Cerebellar nuclear complex (tissue), 1 donor: ENCODE results near the gene TMEM37.

ENCODE experiments used
- DNase-seq, 2 experiments: peaks; one replicate each; lab custom pipeline; 2025; lab: John Stamatoyannopoulos, UW

The TMEM37 gene

DNA sequence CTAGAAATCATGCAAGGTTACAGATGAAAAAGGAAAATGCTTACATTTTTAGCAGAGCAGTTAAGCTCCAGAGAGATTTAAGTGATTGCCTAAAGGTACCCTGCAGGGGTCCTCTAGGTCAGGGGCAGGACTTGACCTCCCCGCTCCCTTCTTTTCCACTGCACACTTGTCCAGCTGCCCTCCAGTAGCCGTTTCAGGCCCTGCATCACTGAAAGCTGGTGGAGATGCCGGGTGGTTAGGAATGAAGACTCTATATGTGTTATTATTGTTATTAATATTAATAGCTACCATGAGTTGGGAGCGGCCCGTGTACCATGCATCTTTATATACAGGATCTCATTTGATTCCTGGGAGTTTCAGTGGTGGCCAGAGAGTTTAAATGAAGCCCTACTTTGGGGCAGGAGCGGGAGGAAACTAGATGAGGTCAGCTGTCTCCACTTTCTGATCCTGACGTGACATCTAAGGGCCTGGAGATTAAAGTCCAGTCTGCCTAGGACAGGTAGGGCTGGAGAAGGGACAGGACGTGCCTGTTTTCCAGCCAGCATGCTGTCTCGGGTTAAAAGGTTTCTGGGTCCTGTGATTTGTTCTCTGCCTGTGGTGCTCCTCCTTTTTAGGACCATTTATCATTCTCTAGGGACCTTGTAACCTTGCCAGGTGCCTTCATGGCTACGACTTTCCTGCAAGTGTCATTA lies 2.1 kb downstream of the TMEM37 start:
- no peak for DNase-seq

DNA sequence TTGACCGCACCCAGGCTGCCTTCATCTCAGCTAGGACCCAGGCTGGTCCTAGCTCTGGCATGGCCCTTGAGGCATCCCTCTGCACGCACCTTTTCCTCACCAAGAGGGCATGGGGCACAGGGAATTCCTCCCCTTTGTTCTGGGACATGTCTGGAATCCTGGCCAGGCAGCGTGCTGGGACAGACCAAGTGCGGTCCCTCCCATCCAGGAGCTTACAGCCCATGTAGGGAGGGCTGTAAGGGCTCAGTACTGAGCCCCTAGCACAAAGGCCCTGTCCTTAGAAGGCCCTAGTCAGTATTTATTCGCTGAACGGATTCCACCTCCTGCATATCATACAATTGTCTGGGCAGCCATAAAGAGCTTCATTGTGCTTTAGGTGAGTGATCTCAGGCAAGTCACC lies 3.0 kb downstream of the TMEM37 start:
- DNase-seq = no peak

DNA sequence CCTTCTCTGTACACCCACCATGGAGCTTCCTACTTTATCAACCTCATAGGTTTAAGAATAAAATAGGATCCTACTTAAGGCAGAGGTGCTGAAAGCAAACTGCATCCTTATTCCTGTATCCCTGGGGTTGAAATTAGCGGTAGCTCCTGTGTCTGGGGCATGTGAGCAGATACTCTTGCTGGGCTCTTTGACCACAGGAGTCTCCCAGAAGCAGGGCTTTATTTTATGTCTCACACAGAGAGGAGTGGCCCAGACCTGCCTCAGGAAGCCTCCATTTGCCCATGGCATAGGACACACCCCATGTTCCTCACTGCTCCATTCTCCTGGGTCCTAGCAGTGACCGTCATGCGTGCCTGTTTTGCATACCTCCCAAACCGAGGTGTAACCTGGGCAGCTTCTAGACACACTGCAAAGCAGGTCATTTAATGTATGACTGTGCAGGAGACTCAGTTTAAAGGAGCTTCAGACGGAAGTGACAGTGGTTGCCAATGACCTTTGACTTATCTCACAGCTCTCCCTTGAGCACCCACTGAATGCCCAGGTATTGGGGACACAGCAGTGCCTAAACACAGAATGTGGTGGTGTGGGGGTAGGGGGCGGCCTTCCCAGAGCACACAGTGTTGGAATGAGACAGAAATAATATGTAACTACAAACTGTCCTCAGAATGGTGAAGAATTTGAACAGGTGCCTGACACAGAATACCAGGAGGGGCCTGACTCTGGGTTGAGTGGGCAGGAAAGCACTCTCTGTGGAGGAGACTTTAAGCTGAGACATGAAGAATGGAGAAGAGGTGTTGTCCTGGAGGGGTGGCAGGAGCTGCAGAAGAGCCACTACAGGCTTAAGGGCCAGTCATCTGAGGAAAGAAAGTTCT lies 3.7 kb downstream of the TMEM37 start:
- no peak for DNase-seq

DNA sequence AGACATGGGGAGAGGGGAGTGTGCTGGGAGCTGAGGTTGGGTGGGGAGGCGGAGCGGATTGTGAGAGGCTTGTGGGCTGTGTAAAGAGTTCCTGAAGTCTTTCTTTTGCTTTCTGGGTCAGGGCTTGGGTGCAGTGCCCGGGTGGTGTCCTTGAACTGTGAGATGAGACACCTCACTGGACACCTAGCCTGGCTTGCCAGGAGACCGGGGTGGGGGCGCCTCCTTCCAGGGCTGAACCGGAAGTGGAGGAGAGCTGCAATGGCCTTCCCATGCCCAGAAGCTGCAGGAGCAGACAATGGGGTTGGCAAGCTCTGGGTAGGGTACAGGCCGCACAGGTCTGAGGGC lies 4.3 kb downstream of the TMEM37 start:
- no peak for DNase-seq

- no peak for DNase-seq
Observed at GRCh38 chr2:119436993-119437772, 5.5 kb downstream of the TMEM37 start.

GRCh38 chr2:119438128-119438656 lies 6.5 kb downstream of the TMEM37 start:
- DNase-seq = no peak

GRCh38 chr2:119438726-119439284 lies 7.2 kb downstream of the TMEM37 start:
- no peak for DNase-seq

DNA sequence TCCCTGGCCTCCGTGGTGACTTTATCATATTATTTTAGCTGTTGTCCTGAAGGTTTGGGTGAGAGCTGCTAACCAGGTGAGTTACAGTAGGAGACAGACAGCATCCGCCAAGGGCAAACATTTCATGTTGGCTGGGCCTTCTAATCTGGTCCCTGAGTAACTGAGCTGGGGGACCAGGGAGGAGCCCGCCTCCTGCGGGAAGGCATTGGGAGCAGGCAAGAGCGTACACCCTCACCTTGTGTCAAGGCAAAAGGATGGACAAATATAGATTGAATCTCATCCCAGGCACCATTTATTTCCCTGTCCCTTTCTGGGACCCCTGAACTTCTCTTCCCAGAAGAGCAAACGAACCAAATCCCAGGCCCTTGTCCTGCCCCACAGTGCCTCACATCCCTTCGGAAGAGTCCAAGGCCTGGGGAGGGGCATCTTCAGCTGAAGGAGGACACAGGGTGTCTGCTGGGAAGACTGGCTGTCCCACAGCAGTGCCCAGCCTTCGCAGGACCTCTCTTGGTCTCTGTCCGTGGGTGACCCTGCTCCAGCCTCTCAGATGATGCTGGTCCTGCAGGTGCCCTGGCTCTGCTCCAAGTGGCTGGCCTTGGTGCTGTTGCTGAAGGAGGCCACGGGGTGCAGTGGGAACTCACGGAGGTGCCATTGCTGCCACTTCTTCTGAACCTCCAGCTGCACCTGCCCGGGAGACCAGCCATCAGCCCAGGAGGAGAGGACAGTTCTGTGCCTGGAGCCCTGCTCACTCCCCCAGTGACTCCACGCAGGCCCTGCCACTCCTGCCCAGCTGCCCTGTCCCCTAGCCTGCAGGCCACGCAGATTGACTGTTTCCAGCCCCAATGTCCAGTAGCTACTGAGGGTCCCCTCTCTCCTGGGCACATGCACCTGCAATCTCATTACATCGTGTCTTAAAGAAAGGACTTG lies 8.2 kb downstream of the TMEM37 start:
- no peak for DNase-seq

DNA sequence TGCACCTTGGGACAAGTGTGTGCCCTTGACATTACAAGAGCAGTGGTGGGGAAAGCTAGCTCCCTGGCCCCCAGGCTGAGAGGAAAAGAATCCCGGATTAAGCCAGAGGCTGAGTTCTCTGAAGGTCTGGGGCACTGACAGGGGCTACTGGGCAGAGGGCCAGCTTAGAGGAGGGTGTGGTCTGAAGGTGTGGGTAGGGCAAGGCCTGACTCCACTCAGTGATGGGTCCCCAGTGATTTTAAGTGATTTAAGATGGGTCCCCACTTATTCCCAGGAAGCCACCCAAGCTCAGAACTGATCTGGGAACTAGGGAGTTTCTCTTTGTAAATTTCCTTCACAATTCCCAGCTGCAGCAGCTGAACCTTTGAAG lies 8.8 kb downstream of the TMEM37 start:
- no peak for DNase-seq

GRCh38 chr2:119440873-119441272 lies 9.2 kb downstream of the TMEM37 start:
- DNase-seq = no peak

GRCh38 chr2:119441376-119442225 lies 9.9 kb downstream of the TMEM37 start:
- DNase-seq = no peak

DNA sequence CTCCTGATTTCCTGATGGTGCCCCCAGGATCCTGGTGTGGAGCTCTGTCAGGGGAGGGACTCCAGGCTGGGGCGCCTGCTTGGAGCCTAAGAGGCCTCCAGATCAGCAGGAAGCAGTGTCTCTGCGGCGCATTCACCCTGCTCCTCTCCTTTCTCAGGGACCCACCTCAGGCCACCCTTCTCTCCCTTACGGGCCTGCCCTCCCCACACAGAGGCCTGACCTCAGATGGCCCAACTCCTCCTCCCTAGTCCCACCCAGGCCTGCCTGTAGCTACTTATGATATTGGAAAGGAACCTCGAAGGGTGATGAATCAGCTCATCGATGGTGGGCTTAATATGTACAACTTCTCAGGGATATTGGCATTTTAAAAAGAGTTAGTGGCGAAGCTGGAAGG lies 10.6 kb downstream of the TMEM37 start:
- DNase-seq = no peak

DNA sequence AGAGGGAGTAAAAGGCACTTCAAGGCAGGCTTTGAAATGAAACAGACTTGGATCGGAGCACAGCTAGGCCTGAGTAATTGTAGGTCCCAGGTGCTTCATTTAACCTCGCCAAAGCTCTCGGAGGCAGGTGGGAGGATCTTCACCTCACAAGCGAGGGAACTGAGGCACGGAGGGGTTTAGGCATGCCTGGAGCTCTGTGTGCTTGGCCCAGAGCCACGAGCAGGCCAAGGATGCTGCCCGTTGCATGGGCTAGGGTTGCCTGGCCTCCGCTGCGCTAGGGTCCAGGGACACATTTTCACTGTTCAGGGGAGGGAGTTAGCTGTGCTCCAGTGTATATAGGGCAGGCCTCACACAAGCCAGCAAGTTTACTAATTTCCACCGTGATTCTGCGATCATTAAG lies 11.2 kb downstream of the TMEM37 start:
- no peak for DNase-seq

DNA sequence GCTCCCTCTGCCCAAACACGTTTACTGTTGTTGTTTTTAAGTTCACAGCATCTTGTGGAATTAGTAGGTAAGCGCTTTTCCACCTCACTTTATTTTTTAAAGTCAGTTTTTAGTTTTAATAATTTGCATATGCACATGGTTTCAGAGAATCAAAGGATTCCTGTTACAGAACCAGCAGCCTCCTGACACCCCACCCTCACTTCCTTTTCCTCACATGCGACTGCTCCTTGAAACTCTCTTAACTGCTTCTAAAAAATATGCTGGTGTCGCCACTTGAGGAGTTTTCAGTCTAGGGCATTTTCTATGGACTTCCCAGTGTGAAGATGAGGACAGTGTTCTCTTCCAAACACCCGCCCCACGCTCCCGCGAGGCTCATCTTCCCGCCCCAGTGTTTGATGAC lies 14.4 kb downstream of the TMEM37 start:
- no peak for DNase-seq

DNA sequence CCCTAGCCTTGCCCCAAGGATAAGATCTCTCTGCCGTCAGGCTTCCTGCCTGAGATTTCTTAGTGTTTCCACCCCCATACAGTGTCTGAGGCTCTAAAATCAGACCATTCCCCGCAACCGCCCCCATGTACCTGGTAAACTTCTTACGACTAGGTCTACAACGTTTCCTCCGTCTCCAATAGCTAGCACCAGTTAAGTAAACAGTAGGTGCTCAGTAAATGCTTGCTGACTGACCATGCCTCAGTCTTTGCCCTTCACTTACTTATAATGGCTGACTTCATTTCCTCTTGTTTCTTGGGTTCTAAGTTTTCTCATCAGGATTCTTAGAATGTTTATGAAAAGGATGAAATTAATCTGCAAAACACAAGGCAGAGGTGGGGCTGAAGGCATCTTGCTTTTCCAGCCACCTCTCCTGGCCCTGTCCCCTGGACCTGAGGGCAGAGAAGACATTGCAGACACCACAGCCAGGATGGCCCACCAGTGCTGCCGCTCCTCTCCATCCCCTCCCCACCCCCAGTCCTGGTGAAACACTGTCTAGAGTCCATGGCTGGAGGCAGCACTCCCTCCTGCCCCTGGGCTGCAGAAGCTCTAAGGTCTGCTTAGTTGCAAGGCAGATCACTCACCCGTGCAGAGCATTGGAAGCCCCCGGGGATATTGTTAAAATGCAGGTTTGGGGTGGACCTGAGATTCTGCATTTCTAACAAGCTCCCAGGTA lies 16.9 kb downstream of the TMEM37 start:
- no peak for DNase-seq

- DNase-seq = no peak
Observed at GRCh38 chr2:119449521-119449920, 17.9 kb downstream of the TMEM37 start.

GRCh38 chr2:119451336-119452050 lies 19.8 kb downstream of the TMEM37 start:
- DNase-seq = no peak

DNA sequence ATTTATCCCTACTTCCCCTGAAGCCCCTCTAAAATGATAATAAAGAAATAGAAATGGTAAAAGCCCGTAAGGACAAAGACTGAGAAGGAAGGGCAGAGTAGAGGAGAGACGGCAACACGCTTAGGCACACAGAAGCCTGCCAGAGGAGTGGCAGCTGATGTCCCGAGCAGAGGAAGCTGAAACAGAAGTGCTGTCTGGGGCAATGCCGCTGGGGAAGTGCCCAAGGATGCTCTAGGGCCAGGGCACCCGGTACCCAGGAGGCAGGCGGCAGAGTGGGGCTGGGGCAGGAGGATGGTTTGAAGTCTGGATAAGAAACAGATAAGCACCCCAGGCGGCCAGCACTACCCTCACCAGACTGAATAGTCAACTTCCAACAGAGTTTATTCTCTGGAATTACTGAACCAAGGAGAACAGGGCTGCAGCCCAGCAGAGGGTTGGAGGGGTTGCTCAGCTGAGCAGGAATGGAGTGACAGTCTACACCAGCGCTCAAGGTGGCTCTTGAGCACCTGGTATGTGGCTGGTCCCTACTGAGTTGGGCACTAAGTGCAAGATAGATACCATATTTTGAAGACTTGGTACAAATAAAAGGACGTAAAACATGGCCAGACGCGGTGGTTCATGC lies 22.4 kb downstream of the TMEM37 start:
- DNase-seq = no peak
